ENCODE results near the gene MYO1D.

GRCh38 chr17:32880671-32881453 is 3.9 kb upstream of the MYO1D start:
- TF ChIP-seq EP300 (IDR thresholded peaks at IDR 0.05; ENCODE audit: borderline replicate concordance) (no peak), FOXM1 (IDR thresholded peaks at IDR 0.05; ENCODE audit: borderline replicate concordance, low read depth) (no peak), RAD21 (IDR thresholded peaks at IDR 0.05; ENCODE audit: low read depth) (no peak), TEAD4 (IDR thresholded peaks at IDR 0.05) (no peak), USF1 (IDR thresholded peaks at IDR 0.05) (no peak), TCF12 (IDR thresholded peaks at IDR 0.05; ENCODE audit: low read depth) (no peak), YY1 (IDR thresholded peaks at IDR 0.05; ENCODE audit: low read depth) (no peak), TAF1 (IDR thresholded peaks at IDR 0.05; ENCODE audit: low read depth) (no peak), CREB1 (IDR thresholded peaks at IDR 0.05; ENCODE audit: low read depth) (no peak)

All from Ishikawa (cell line).